GM12864 (cell line): ENCODE measurements around the gene ARHGAP9.

ENCODE experiments used
- DNase-seq: peaks from one replicate; pipeline ENCODE4 v3.0.0-alpha.2; 2011; ENCODE audit warnings: low read depth
- H3K4me3 ChIP-seq: 2 replicates; pipeline ENCODE4 v1.5.1; 2011; ENCODE audit warnings: mild to moderate bottlenecking, low read depth, low read length, control low read depth
- CTCF ChIP-seq: IDR thresholded peaks from 2 replicates; pipeline ENCODE4 v1.5.1; 2011; ENCODE audit warnings: low read depth, mild to moderate bottlenecking, moderate library complexity, low read length, control low read depth, inconsistent platforms; ENCODE audit errors: missing control alignments

The ARHGAP9 gene

GRCh38 chr12:57474430-57474829 is 5.2 kb downstream of the ARHGAP9 start:
- no peak overlapping the region for H3K4me3 ChIP-seq
- TF ChIP-seq CTCF, result no peak
- DNase-seq, result no peak

- no peak for DNase-seq
- no peak for TF ChIP-seq CTCF
- no peak overlapping the region for H3K4me3 ChIP-seq
Observed at GRCh38 chr12:57473886-57474285, 5.8 kb downstream of the ARHGAP9 start.

- TF ChIP-seq CTCF, result no peak
- H3K4me3 ChIP-seq, result no peak overlapping the region
- DNase-seq, result no peak
Observed at GRCh38 chr12:57473392-57473791, 6.3 kb downstream of the ARHGAP9 start.

GRCh38 chr12:57472391-57472790 is 7.3 kb downstream of the ARHGAP9 start:
- DNase-seq, result no peak
- no peak for TF ChIP-seq CTCF
- no peak overlapping the region for H3K4me3 ChIP-seq

GRCh38 chr12:57471661-57472060 is 8.0 kb downstream of the ARHGAP9 start:
- no peak overlapping the region for H3K4me3 ChIP-seq
- no peak for DNase-seq
- TF ChIP-seq CTCF, result no peak

- DNase-seq, result no peak
- H3K4me3 ChIP-seq, result no peak overlapping the region
- no peak for TF ChIP-seq CTCF
Observed at GRCh38 chr12:57470970-57471656, 8.6 kb downstream of the ARHGAP9 start.

- H3K4me3 ChIP-seq, result no peak overlapping the region
- no peak for DNase-seq
- no peak for TF ChIP-seq CTCF
Observed at GRCh38 chr12:57470286-57470969, 9.2 kb downstream of the ARHGAP9 start.
